Osteoblast (primary cell): ENCODE measurements around the gene PEMT. TPM values are rescaled to one million over a fixed set of nuclear protein-coding genes. Genes with fewer than 3 reads are reported as not detected.

Experiments
- DNase-seq: peaks from one replicate; pipeline ENCODE4 v3.0.0; 2011; ENCODE audit warnings: low spot score, mixed read lengths; ENCODE audit not compliant: insufficient read length; ENCODE audit errors: missing footprints
- H2AFZ ChIP-seq: 2 replicates; pipeline ENCODE4 v1.6.0; 2011; ENCODE audit warnings: mild to moderate bottlenecking, low read length
- H3K27ac ChIP-seq: 2 replicates; pipeline ENCODE4 v1.5.1; 2011; ENCODE audit warnings: mild to moderate bottlenecking, low read depth, low read length, moderate library complexity
- H3K27me3 ChIP-seq: 2 replicates; pipeline ENCODE4 v1.6.0; 2012; ENCODE audit warnings: mild to moderate bottlenecking, control low read depth, inconsistent platforms, low read length, moderate library complexity; ENCODE audit not compliant: insufficient read depth
- H3K36me3 ChIP-seq: 2 replicates; pipeline ENCODE4 v1.5.1; 2011; ENCODE audit warnings: mild to moderate bottlenecking, low read length, control low read depth, moderate library complexity; ENCODE audit not compliant: insufficient read depth
- H3K4me1 ChIP-seq: 2 replicates; pipeline ENCODE4 v1.5.1; 2011; ENCODE audit warnings: mild to moderate bottlenecking, low read length, control low read depth, moderate library complexity; ENCODE audit not compliant: insufficient read depth
- H3K4me2 ChIP-seq: 2 replicates; pipeline ENCODE4 v1.6.0; 2011; ENCODE audit warnings: mild to moderate bottlenecking, low read length; ENCODE audit not compliant: insufficient read depth
- H3K4me3 ChIP-seq: fragments of 200-600 bp; sonication (generic); 3 replicates; pipeline ENCODE4 v1.5.1; 2012; ENCODE audit warnings: mild to moderate bottlenecking, low read length, inconsistent platforms; ENCODE audit not compliant: insufficient read depth
- H3K79me2 ChIP-seq: 2 replicates; pipeline ENCODE4 v1.6.0; 2012; ENCODE audit warnings: mild to moderate bottlenecking, low read length, control low read depth, inconsistent platforms; ENCODE audit not compliant: insufficient read depth
- H3K9me3 ChIP-seq: 2 replicates; pipeline ENCODE4 v1.5.1; 2011; ENCODE audit warnings: low read depth, low read length, control low read depth
- H4K20me1 ChIP-seq: 2 replicates; pipeline ENCODE4 v1.6.0; 2012; ENCODE audit warnings: mild to moderate bottlenecking, low read length, control low read depth; ENCODE audit not compliant: insufficient read depth
- CTCF ChIP-seq: IDR thresholded peaks from 2 replicates; pipeline ENCODE4 v1.5.1; 2011; ENCODE audit warnings: mild to moderate bottlenecking, low read depth, low read length, moderate library complexity; ENCODE audit errors: extremely low read depth
- total RNA-seq: library from RNA; depleted of rRNA; stranded (reverse); fragments of >200 nt; gene quantifications from 2 replicates; pipeline ENCODE4 v1.2.3, GENCODE V29; 2012

Gene PEMT
- total RNA-seq, 1 donor, result 26.4 TPM

GRCh38 chr17:17535957-17536356 is 55.6 kb downstream of the PEMT start:
- H4K20me1 ChIP-seq, result no peaks in the 10 kb centered on the region
- no peak overlapping the region for H3K4me3 ChIP-seq
- H3K27ac ChIP-seq, result peak overlapping the region; percentile 32
- no peak overlapping the region for H3K4me2 ChIP-seq
- H3K27me3 ChIP-seq, result no peaks in the 10 kb centered on the region
- H3K4me1 ChIP-seq, result peaks cover 11% of the 10 kb centered on the region
- no peaks in the 10 kb centered on the region for H3K79me2 ChIP-seq
- no peaks in the 10 kb centered on the region for H3K9me3 ChIP-seq
- H2AFZ ChIP-seq, result no peak overlapping the region
- no peak for TF ChIP-seq CTCF
- peak; percentile 92 for DNase-seq
- no peaks in the 10 kb centered on the region for H3K36me3 ChIP-seq

GRCh38 chr17:17533901-17534441 is 57.5 kb downstream of the PEMT start:
- no peak overlapping the region for H3K27ac ChIP-seq
- no peaks in the 10 kb centered on the region for H3K79me2 ChIP-seq
- no peak for TF ChIP-seq CTCF
- no peak overlapping the region for H2AFZ ChIP-seq
- H3K27me3 ChIP-seq, result no peaks in the 10 kb centered on the region
- H3K36me3 ChIP-seq, result no peaks in the 10 kb centered on the region
- no peaks in the 10 kb centered on the region for H3K9me3 ChIP-seq
- peak; percentile 15 for DNase-seq
- H3K4me1 ChIP-seq, result peaks cover 11% of the 10 kb centered on the region
- no peak overlapping the region for H3K4me2 ChIP-seq
- no peaks in the 10 kb centered on the region for H4K20me1 ChIP-seq
- no peak overlapping the region for H3K4me3 ChIP-seq

- peaks cover 11% of the 10 kb centered on the region for H3K4me1 ChIP-seq
- no peaks in the 10 kb centered on the region for H3K79me2 ChIP-seq
- H3K27ac ChIP-seq, result no peak overlapping the region
- no peaks in the 10 kb centered on the region for H3K9me3 ChIP-seq
- H4K20me1 ChIP-seq, result no peaks in the 10 kb centered on the region
- DNase-seq, result peak; percentile 54
- H2AFZ ChIP-seq, result no peak overlapping the region
- no peaks in the 10 kb centered on the region for H3K36me3 ChIP-seq
- no peak overlapping the region for H3K4me2 ChIP-seq
- H3K4me3 ChIP-seq, result no peak overlapping the region
- no peak for TF ChIP-seq CTCF
- H3K27me3 ChIP-seq, result no peaks in the 10 kb centered on the region
These were observed 58.5 kb downstream of the PEMT start for GRCh38 chr17:17532991-17533390.

GRCh38 chr17:17531156-17531555 is 60.4 kb downstream of the PEMT start:
- H3K4me3 ChIP-seq, result no peak overlapping the region
- no peak for TF ChIP-seq CTCF
- no peak overlapping the region for H3K27ac ChIP-seq
- no peaks in the 10 kb centered on the region for H3K9me3 ChIP-seq
- peaks cover 7% of the 10 kb centered on the region for H3K4me1 ChIP-seq
- no peak for DNase-seq
- H3K79me2 ChIP-seq, result no peaks in the 10 kb centered on the region
- H3K36me3 ChIP-seq, result no peaks in the 10 kb centered on the region
- H2AFZ ChIP-seq, result no peak overlapping the region
- no peaks in the 10 kb centered on the region for H4K20me1 ChIP-seq
- no peak overlapping the region for H3K4me2 ChIP-seq
- H3K27me3 ChIP-seq, result no peaks in the 10 kb centered on the region
